NOMO-1 (cell line): Measurements from ENCODE around the gene ERP44.
"Not testable (repeated sequence)": the region's sequence is repeated elsewhere in the genome, so short reads cannot be mapped to it uniquely, and the experiment has no call there.

Experiments used
- DNase-seq, 2 experiments: peaks; one replicate each; lab custom pipeline; 2025; ENCODE audit not compliant: unreplicated experiment in 2 of 2; lab: John Stamatoyannopoulos, UW

ERP44 gene

DNA sequence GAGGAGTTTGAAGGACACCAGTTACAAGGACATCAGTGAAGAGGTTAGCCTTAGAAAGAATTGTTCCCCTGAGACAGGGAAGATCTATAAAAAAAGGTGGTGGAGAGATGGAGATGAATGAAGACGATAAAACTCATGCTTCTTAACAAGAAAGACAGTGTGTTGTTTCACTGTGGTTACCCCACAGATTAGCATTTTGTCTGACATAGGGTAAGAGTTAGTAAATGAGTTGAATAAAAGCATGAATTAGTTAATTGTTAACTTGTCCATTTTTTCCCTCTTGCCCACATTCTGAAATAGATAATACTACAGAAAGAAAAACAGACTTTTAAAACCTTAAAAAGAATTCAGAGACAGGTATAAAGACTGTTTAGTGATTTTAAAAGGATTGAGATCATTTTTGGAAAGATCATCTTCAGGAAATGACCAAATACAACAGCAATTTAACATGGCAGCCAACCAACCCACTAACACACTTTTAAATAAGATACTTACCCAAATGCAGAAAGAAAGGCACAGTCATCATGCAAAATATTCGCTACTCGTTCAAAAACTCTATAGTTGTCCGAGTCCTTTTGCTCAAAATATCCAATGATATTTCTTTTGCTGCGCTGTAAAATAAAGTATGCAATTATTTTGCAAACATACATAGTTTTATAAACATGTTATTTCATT, 78.5 kb downstream of the ERP44 start:
- no peak for DNase-seq

DNA sequence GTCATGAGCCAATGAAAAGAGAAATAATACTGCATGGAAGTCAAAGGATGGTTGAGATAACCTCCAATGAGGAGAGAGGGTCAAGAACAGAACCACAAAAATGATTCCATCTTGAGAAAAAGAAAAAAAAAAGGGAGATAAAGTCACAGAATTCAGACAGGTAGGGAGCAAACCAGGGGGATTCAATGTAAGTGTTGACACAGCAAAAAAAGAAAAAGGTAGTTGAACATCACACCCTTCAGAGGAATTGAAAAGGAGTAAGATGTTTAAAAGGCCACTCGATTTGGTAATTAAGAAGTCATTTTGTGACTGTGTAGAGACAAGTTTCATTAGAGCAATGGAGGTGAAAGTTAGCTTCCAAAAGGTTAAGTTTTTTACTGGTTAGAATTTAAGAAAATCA, 79.3 kb downstream of the ERP44 start:
- no peak for DNase-seq

DNA sequence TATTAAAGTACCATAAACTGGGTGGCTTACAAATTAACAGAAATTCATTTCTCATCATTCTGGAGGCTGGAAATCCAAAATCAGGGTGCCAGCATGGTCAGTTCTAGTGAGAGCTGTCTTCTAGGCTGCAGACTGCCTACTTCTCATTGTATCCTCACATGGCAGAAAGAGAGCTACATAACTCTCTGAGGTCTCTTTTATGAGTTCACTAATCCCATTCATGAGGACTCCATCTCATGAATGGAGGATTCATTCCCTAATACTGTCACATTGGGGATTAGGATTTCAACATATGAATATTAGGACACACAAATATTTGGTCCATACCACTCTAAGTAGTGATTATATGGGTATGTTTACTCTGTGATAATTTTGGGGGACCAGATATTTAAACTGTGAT, 84.0 kb downstream of the ERP44 start:
- no peak for DNase-seq

DNA sequence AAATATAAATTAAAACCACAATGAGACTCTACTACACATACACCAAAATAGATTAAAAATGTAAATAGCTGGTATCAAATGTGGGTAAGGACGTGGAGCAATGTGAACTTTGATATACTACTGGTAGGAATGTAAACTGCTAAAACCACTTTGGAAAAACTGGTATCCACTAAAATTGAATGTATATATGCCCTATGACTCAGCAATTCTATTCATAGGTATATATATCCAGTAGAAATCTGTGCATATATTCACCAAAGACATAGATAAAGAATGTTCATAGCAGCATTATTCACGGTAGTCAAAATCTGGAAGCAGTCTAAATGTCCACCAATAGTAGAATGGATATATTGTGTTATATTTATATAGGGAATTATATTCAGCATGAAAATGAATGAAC, 85.2 kb downstream of the ERP44 start:
- no peak for DNase-seq

DNA sequence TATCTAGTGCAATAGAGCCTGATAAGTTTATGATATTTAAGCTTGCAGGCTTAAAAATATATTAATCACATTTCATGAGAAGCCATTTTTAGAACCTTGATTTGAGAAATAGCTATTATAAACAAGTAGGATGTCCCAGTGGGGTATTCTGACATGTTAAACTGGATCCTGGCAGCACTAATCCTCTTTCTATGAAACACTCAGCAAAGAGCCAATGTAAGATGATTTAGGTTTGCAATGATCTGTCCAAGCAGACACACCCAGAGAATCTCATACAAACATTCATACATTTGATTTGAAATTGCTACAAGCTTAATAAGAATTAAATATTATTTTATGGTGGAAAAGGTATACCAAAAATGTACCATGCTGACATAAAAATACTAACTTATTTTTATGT, 86.5 kb downstream of the ERP44 start:
- DNase-seq = no peak

DNA sequence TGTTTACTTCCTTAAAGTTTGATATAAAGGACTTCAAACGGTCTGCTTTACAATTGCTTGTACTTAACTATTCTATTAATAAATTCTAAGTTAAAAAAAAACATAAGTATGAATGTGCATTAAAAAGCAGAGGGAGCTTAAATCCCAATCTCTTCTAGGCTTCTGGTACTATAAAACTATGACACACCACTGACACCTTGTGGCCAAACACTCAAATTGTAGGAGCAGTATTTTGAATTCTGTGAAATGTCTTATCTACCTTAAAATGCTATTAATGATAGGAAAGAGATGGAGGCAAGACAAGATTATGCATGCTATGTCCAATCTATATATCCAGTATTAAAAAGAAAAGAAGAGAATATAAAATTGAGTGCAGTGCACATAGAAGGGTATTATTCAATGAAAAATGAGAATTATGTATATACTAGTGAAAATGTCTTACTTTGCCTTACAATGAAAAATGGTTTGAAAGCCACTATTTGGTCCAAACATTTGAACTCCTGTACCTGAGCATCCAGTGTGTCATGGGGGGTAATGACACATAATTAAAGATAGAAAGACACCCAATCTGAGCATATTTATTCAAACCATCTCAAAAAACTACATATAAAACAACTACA, 87.6 kb downstream of the ERP44 start:
- DNase-seq = peak; percentile 14 to 63

DNA sequence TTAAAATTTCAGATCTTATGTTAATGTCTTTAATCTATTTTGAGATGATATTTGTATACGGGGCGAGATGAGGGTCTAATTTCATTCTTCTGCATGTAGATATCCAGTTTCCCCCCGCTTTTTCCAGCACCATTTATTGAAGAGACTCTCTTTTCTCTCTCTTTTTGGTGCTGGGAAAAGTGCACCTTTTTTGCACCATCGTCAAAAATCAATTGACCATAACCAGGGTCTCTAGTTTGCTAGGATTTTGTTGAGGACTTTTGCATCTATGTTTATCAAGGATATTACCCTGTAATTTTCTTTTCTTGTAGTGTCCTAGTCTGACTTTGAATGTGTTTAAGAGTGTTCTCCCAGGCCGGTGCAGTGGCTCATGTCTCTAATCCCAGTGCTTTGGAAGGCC, 99.0 kb downstream of the ERP44 start:
- no peak for DNase-seq

DNA sequence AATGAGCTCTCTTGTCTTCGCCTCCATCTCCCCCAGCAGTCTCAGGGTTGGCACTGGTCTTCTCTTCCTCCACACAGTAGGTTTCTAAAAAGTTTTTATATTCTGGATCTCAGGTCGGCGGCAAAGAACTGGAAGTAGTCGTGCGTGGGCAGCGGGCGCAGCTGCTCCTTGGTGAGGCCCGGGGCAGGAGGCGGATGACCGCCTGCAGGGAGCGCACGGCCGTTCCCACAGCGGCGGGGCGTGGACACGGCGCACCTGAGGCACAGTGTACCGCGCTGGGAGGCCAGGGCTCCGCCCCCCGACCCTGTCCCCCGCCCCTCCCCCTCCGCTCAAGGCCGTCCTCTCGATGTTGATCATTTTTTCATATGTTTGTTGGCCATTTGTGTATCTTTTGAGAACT, 99.9 kb downstream of the ERP44 start:
- no peak for DNase-seq

DNA sequence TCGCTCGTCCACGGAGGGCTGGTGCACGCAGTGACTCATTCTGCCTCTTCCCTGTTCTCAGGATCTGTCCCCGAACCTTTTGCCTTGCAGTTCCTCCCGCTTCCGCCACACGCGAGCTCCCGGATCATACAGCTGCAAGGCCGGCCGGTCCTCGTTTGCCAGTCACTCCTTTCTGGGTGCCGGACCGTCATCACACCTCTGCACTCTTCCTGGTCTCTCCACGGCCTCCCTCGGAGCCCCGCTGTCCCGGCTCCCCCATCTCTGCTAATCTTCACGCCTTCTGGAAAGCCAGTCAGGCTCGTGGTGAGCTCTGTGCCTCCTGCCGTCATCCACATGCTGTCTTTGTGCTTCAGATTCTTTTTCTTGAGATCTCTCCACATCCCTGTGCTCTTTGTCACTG, 100.5 kb downstream of the ERP44 start:
- no peak for DNase-seq

DNA sequence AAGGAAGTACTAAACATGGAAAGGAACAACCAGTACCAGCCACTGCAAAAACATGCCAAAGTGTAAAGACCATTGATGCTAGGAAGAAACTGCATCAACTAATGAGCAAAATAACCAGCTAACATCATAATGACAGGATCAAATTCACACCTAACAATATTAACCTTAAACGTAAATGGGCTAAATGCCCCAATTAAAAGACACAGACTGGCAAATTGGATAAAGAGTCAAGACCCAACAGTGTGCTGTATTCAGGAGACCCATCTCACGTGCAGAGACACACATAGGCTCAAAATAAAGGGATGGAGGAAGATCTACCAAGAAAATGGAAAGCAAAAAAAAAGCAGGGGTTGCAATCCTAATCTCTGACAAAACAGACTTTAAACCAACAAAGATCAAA, 108.3 kb downstream of the ERP44 start:
- not testable (repeated sequence) for DNase-seq

DNA sequence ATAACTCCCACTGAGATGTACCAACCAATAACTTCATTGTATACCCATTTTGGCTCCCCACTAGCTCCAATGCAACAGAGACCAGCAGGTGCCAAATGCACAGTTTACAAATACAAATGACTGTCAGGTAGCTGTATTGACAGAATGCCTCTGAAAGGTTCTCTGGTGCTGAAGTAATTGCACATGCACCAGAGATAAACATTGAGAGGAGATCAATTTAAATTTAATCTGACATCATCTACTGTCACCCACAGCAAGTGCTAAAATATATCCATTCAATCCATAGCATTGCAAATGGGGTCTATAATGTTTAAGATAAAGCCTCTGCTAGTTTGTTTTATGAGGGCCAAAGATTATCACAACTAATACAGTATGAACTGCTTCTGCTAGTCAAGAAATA, 112.2 kb downstream of the ERP44 start:
- DNase-seq = no peak

DNA sequence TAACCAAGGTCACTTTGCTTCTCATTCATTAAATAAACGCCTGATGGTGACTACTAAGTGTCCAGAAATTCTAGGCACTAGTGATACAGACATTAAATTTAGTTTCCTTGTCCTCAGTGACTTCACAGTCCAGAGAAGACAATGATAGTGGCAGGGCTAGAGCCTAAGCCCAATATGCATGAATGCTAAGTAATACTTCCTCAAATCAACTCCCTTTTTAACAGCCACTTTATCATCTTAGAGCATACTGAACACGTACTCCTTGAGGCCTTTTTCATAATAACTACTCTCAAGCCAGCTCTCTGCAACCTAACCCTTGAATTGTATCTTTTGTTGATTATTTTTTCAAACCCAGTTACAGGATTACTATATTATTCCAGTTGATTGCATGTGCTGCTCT, 118.2 kb downstream of the ERP44 start:
- no peak for DNase-seq

DNA sequence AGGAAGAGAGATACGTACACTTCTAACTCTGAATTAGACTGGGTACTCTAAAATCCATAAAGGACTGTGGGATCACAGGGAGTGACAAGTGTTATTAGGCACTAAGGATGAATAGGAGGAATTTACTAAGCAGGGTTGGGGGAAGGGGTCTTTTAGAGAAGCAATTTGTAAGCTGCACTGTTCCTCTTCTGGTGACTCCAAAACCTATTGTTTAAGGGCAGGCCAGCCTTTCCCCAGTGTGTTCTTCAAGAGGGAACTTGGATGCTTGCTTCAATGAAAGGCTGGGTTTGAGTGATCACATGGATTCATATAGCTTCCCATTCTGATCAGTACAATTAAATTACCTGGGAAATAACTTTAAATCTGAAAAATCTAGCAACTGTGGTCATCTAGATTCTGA, 120.6 kb downstream of the ERP44 start:
- DNase-seq = no peak

DNA sequence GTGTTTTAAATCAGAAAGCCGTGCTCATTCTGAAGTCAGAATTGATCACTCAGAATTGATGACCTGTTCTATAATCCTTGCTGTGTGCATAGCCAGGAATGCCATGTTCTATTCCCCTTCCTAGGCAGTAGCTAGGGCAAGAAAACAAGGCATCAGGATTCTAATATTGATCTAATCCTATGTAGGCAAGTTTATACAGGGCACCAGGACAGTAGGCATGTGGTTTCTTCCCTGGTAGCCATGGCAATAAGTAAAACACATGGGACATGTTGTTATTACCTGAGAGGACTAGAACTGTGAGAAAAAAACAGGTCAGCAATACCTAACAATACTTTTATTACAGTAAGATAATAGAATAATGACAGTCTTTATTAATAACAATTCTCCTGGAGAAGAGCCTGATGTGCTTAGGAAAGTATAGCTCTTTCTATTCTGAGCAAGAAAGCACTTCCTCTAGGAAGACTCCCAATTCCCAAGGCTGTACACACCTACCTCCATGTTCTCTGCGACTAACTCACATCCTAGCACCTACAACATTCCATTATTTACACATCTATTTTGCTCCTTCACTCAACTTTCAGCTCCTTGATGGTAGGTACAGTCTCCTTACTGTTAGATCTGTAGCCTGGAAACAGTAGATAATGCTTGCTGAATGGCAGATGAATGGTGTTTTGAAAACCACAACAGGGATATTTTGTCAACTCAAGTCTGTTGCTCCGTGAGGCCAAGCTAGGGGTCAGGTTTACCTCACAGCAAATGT, 121.6 kb downstream of the ERP44 start:
- no peak for DNase-seq

DNA sequence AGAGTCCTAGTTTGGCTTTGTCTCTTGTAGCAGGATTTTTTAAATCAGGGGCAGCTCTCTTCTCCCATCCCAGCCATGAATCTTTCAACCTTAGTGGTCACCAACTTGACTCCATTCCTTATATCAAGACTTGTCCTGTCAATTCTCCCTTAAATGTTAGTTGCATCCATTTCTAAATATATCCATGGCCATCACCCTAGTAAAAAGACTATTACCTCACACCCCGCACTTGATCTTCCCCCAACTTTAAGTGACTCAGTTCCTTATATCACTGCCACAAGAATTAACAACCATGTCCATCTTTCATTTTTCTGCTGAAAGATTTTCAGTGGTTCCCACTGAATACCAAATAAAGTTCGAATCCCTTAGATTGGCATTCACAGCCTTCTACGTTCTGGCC, 125.3 kb downstream of the ERP44 start:
- no peak for DNase-seq

DNA sequence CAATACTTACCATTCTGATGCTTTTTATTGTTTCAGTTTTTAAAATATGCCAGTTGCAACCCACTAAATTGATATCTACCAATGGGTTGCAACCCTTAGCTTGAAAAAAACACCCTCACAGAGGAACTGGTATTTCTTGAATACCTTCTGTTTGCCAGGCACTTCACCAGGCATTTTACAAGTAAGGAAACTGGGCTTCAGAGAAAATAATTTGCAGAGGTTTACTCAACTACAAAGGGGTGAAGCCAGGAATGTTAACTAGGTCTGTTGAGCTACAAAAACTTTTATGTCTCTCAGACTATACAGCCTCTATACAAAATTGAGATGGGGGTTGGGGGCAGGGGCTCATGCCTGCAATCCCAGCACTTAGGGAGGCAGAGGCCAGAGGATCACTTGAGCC, 127.4 kb downstream of the ERP44 start:
- DNase-seq = no peak

DNA sequence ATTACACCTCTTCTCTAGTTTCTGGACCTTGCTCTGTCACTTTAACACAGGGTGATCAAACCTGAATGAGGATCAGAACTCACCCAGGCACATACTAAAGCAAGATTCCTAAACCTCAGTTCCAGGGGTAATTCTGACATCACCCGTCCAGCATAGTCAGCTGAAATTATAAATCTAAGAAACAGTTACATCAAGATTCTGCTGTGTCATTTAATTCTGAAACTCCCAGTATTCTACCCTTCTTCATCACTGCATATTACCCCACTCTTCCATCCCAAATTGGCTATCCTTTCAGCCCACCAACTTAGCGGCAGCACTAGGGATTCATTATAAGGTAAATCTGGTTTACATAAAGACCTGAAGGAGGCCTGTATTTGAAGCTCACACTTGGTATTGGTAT, 128.3 kb downstream of the ERP44 start:
- no peak for DNase-seq

DNA sequence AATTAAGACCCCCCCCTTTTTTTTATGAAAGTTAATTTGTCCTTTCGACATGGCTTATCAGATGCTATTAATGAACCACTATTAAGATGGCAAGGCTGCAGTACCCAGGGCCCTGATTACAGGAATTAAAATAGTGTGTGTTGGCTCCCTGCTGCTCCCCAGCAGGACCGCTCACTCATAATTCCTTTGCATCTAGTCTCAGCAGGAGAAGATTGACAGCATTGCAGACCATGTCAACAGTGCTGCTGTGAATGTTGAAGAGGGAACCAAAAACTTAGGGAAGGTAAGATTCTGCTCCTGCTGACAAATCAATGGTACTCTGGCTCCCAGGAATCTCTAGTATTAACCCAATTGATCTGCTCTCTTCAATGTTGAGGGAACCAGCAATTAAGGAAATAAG, 131.3 kb downstream of the ERP44 start:
- no peak for DNase-seq

DNA sequence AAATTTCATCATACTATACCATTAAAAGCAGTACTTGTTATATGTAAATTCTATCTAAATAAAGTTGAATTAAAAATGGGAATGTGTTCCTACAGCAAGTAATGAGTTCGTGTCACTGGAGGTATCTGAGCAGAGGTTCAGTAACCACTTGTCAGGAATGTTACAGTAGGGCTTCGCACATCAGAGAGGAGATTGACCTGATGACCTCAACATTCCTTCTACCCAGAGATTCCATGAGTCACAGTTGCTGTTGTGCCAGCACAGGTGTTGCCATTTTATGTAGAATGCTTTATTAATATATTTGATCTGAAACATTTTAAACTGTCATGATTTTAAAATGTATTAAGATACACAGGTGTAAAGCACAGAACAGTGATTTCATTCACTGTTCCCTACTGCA, 132.1 kb downstream of the ERP44 start:
- DNase-seq = no peak

DNA sequence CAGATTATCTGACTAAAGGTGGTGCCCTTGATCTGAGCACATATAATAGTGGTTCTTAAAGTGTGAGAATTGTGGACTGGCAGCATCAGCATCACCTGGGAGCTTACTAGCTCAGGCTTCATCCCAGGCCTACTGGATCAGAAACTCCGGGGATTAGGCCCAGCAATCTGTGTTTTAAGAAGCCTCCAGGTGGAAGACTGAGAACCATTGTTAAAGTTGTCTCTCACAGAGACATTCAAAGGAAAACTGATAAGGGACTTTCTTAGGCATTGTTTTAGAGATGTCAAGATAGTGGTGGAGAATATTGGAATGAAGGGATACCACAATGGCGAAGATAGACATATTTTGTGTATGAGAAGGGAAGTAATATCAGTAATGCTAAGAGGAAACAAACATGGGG, 132.8 kb downstream of the ERP44 start:
- no peak for DNase-seq

DNA sequence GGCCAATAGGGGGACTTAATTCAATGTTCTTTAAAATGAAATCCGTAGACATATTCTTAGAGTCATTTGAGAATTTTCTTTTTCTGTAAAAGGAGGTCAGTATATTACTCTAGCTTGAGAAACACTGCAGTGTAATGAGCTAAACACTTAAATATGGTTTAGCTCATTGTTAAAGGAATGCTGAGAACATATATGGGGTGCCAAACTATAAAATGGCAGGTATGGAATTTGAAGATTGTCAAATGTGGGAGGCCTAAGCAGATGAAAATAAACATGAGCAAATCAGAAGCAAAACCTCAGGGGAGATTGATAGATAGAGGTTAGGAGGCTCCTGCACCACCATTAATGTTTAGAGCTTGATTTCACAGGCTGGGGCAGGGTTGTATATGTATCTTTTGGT, 134.5 kb downstream of the ERP44 start:
- no peak for DNase-seq

DNA sequence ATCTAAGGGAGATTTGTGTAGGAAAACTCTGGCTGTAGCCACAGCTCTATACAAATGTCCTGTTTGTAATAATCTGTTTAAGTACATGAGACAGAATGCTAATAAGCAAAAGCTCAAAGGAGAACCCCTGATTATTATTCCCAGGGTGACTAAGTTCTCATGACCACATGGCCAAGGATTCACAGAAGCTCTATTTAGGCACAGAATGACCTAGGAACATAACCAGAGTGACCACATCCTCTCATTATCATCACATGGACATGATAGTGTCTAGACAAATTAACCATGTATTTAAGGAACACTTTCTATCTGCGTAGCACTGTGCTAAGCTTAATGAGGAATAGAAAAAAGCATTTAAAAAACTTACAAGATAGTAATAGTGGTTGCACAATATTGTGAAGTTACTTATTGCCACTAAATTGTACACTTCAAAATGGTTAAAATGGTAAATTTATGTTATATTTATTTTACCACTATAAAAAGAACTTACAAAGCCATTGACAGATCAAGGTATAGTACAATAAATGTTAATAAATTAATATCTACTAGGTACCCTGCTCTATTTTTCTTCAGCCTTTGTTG, 136.0 kb downstream of the ERP44 start:
- no peak for DNase-seq
